IMR-90 (cell line): ENCODE measurements around the gene PEX10. TPM values are rescaled to one million over a fixed set of nuclear protein-coding genes. Genes with fewer than 3 reads are reported as not detected.

Experiments
- ATAC-seq: fragments of 200-7000 bp; cut with Tn5 transposase; 2 replicates; pipeline ENCODE4 v1.9.1; 2020; ENCODE audit warnings: low read depth, mild to moderate bottlenecking, moderate library complexity
- Bru-seq: library from RNA; stranded (reverse); fragments of 400-500 nt; gene quantifications from one replicate; lab custom pipeline; 2021; lab: Mats Ljungman, UMichigan
- BruChase-seq, 2 experiments: library from RNA; stranded (reverse); fragments of 400-500 nt; gene quantifications; one replicate each; lab custom pipeline; 2021; lab: Mats Ljungman, UMichigan
- BruUV-seq: library from RNA; stranded (reverse); fragments of 400-500 nt; replicated peaks from 2 replicates; lab custom pipeline; 2021; lab: Mats Ljungman, UMichigan
- CTCF ChIA-PET: fragments of 300-600 bp; formaldehyde crosslinking; extraction: SDS; loops from one replicate; lab custom pipeline; 2021; ENCODE audit warnings: antibody characterized with exemption; lab: Yijun Ruan, JAX
- POLR2A ChIA-PET: fragments of 300-600 bp; sonication (Branson Sonifier 250); formaldehyde crosslinking; loops from one replicate; lab custom pipeline; 2022; ENCODE audit warnings: antibody characterized with exemption; ENCODE audit not compliant: unreplicated experiment; lab: Charles Lee
- DNase-seq: peaks from one replicate; pipeline ENCODE4 v3.0.0; 2013
- H2AFZ ChIP-seq: replicated peaks from 2 replicates; pipeline ENCODE3; 2013; ENCODE audit warnings: low read length, mild to moderate bottlenecking; ENCODE audit not compliant: poor library complexity
- H2AK5ac ChIP-seq: 2 replicates; pipeline ENCODE4 v1.6.1; 2013; ENCODE audit warnings: low read depth, low read length, inconsistent platforms
- H2AK9ac ChIP-seq: replicated peaks from 2 replicates; pipeline ENCODE3; 2013; ENCODE audit warnings: mild to moderate bottlenecking, low read depth, low read length, moderate library complexity; ENCODE audit not compliant: poor library complexity
- H2BK120ac ChIP-seq: 2 replicates; pipeline ENCODE4 v1.6.1; 2013; ENCODE audit warnings: low read depth, low read length, inconsistent platforms
- H2BK15ac ChIP-seq: 3 replicates; pipeline ENCODE4 v1.6.1; 2013; ENCODE audit warnings: low read depth, low read length, inconsistent platforms
- H2BK20ac ChIP-seq: 2 replicates; pipeline ENCODE4 v1.6.1; 2013; ENCODE audit warnings: low read depth, mild to moderate bottlenecking, inconsistent platforms, low read length, moderate library complexity
- H2BK5ac ChIP-seq: 2 replicates; pipeline ENCODE4 v1.6.1; 2013; ENCODE audit warnings: mild to moderate bottlenecking, low read depth, low read length, inconsistent platforms; ENCODE audit not compliant: poor library complexity, severe bottlenecking
- H3K14ac ChIP-seq: replicated peaks from 2 replicates; pipeline ENCODE4 v1.6.1; 2013; ENCODE audit warnings: low read depth, low read length, inconsistent platforms
- H3K18ac ChIP-seq: 2 replicates; pipeline ENCODE4 v1.6.1; 2013; ENCODE audit warnings: low read depth, low read length, control low read depth
- H3K23ac ChIP-seq: 2 replicates; pipeline ENCODE4 v1.6.1; 2013; ENCODE audit warnings: low read depth, low read length, inconsistent platforms
- H3K27ac ChIP-seq: 2 replicates; pipeline ENCODE4 v1.5.1; 2013; ENCODE audit warnings: mild to moderate bottlenecking, control low read depth, low read length; ENCODE audit not compliant: insufficient read depth
- H3K27me3 ChIP-seq: 2 replicates; pipeline ENCODE4 v1.6.1; 2013; ENCODE audit warnings: low read length; ENCODE audit not compliant: control insufficient read depth, insufficient read depth
- H3K36me3 ChIP-seq: 2 replicates; pipeline ENCODE4 v1.6.1; 2013; ENCODE audit warnings: low read length, mixed read lengths; ENCODE audit not compliant: control insufficient read depth, insufficient read depth
- H3K4ac ChIP-seq: 2 replicates; pipeline ENCODE4 v1.6.1; 2013; ENCODE audit warnings: low read depth, low read length, inconsistent platforms
- H3K4me1 ChIP-seq: 2 replicates; pipeline ENCODE4 v1.6.1; 2013; ENCODE audit warnings: low read length, mixed read lengths; ENCODE audit not compliant: control insufficient read depth, insufficient read depth
- H3K4me2 ChIP-seq: 2 replicates; pipeline ENCODE4 v1.6.1; 2013; ENCODE audit warnings: low read depth, mild to moderate bottlenecking, control low read depth, low read length, moderate library complexity
- H3K4me3 ChIP-seq: 2 replicates; pipeline ENCODE4 v1.5.1; 2013; ENCODE audit warnings: low read depth, mild to moderate bottlenecking, control low read depth, low read length, moderate library complexity; ENCODE audit not compliant: insufficient read depth
- H3K56ac ChIP-seq: 2 replicates; pipeline ENCODE4 v1.6.1; 2013; ENCODE audit warnings: low read length, inconsistent platforms; ENCODE audit not compliant: insufficient read depth; ENCODE audit errors: extremely low read depth
- H3K79me1 ChIP-seq, 2 experiments: 2 replicates each; pipeline ENCODE4 v1.6.1; 2013; ENCODE audit warnings: low read length in 2 of 2, inconsistent platforms in 1 of 2, low read depth in 1 of 2
- H3K9ac ChIP-seq: 2 replicates; pipeline ENCODE4 v1.6.1; 2013; ENCODE audit warnings: low read depth, low read length, control low read depth
- H3K9me1 ChIP-seq: 2 replicates; pipeline ENCODE4 v1.6.1; 2013; ENCODE audit warnings: low read length, inconsistent platforms; ENCODE audit not compliant: insufficient read depth
- H3K9me3 ChIP-seq: 2 replicates; pipeline ENCODE4 v1.6.1; 2013; ENCODE audit warnings: low read length; ENCODE audit not compliant: control insufficient read depth, insufficient read depth
- H4K20me1 ChIP-seq: 2 replicates; pipeline ENCODE4 v1.6.1; 2013; ENCODE audit warnings: low read length, inconsistent platforms; ENCODE audit not compliant: insufficient read depth
- H4K5ac ChIP-seq: 2 replicates; pipeline ENCODE4 v1.6.1; 2013; ENCODE audit warnings: mild to moderate bottlenecking, low read depth, low read length, control low read depth
- H4K8ac ChIP-seq, 2 experiments: 2 replicates each; pipeline ENCODE4 v1.6.1; 2013; ENCODE audit warnings: low read depth in 2 of 2, low read length in 2 of 2, control low read depth in 1 of 2, inconsistent platforms in 1 of 2
- H4K91ac ChIP-seq: 2 replicates; pipeline ENCODE4 v1.6.1; 2013; ENCODE audit warnings: low read depth, low read length, inconsistent platforms; ENCODE audit not compliant: insufficient read depth
- FOS ChIP-seq: fragments of 150-350 bp; IDR thresholded peaks from 2 replicates; pipeline ENCODE4 v1.6.1; 2016; ENCODE audit warnings: low read depth, low read length
- MAZ ChIP-seq: IDR thresholded peaks from 2 replicates; pipeline ENCODE4 v1.6.1; 2012; ENCODE audit warnings: low read depth, mild to moderate bottlenecking, low read length, improper control_type of control experiment, moderate library complexity, borderline replicate concordance
- MXI1 ChIP-seq: IDR thresholded peaks from 2 replicates; pipeline ENCODE4 v1.6.1; 2012; ENCODE audit warnings: low read depth, mild to moderate bottlenecking, low read length, moderate library complexity, borderline replicate concordance
- POLR2A ChIP-seq: IDR thresholded peaks from 2 replicates; pipeline ENCODE4 v1.6.1; 2012; ENCODE audit warnings: mild to moderate bottlenecking, low read depth, low read length
- WGBS, 2 experiments: methylation state at CpG; one replicate each; pipeline versions ENCODE4 v1.1.5 to v1.1.7; 2013; ENCODE audit warnings: missing lambda C conversion rate in 2 of 2; ENCODE audit not compliant: insufficient read length in 1 of 2; ENCODE audit errors: extremely low coverage in 2 of 2; 5-methylcytosine and 5-hydroxymethylcytosine counted together
- dilution Hi-C: fragments of 300-500 bp; cut with HindIII; formaldehyde crosslinking; loops from one replicate; pipeline ENCODE4 v1.14.3; 2018; ENCODE audit warnings: low sequenced_read_pairs; ENCODE audit not compliant: unreplicated experiment
- in situ Hi-C: fragments of 300-500 bp; cut with MboI; formaldehyde crosslinking; loops from 3 replicates; pipeline ENCODE4 v1.14.3; 2019; ENCODE audit warnings: low sequenced_read_pairs, inconsistent platforms, mixed read lengths
- intact Hi-C: fragments of 100-400 bp; cut with micrococcal nuclease; formaldehyde crosslinking; loops from 2 replicates; pipeline ENCODE4 v1.10.0; 2022
- long read RNA-seq: library from polyadenylated mRNA; unstranded; transcript quantifications from one replicate; pipeline ENCODE4 v2.0.0, GENCODE V29; 2021; ENCODE audit not compliant: unreplicated experiment
- polyA plus RNA-seq, 3 experiments: library from polyadenylated mRNA; depleted of rRNA; stranded (reverse); fragments of >200 nt; gene quantifications; 2 replicates each; pipeline ENCODE4 v1.2.3, GENCODE V29; 2012; ENCODE audit warnings: low replicate concordance in 1 of 3
- total RNA-seq: library from RNA; depleted of rRNA; stranded (reverse); fragments of >200 nt; gene quantifications from 2 replicates; pipeline ENCODE4 v1.2.3, GENCODE V29; 2012; rRNA removed

PEX10 gene
- total RNA-seq (18.9 and 19.7 TPM in 2 replicates), polyA plus RNA-seq (2012; rRNA removed) (16.9 and 19.4 TPM in 2 replicates), Bru-seq, nascent RNA (percentile 51 among the genes with signal in this experiment), BruChase-seq, experiment 1, labeled RNA remaining after a 6-hour chase (percentile 52 among the genes with signal in this experiment), BruChase-seq, experiment 2, labeled RNA remaining after a 2-hour chase (percentile 46 among the genes with signal in this experiment)
- 16.4 and 25.8 TPM in 2 replicates for polyA plus RNA-seq (2012; cell fraction: cytosol; rRNA removed)
- polyA plus RNA-seq (2012; cell fraction: nucleus; rRNA removed; ENCODE audit: low replicate concordance) = 21.3 and 37.5 TPM in 2 replicates
- long read RNA-seq, transcript PEX10-202 (6 exons, 1,997 nt) = major isoform, 37 of 53 reads
- long read RNA-seq, partial matches to known transcripts = 4 of 53 reads
- long read RNA-seq, other reads (novel, unspliced or antisense) = 12 of 53 reads

- in situ Hi-C loops = loop anchor here (5.0 to 25.0 kb wide), 3 partner anchors 130 to 1010 kb away; no protein-coding TSS in a partner anchor
- peak; percentile 97 for ATAC-seq
- Histone ChIP-seq H3K9ac (peak within 1 kb of the TSS; percentile 85), H2AK5ac (peak within 1 kb of the TSS; percentile 87), H2AK9ac (peak within 1 kb of the TSS; percentile 99), H4K8ac (peak within 1 kb of the TSS; percentile 87 to 88), H3K56ac (peak within 1 kb of the TSS; percentile 49), H3K23ac (peak within 1 kb of the TSS; percentile 91), H4K91ac (peak within 1 kb of the TSS; percentile 96), H3K4me3 (peak within 1 kb of the TSS; percentile 95), H4K5ac (peak within 1 kb of the TSS; percentile 75), H3K14ac (peak within 1 kb of the TSS; percentile 89), H3K18ac (no peak within 1 kb of the TSS), H3K9me3 (no peaks in the 10 kb centered on the region), H3K79me1 (peaks cover 11 to 31% of the 10 kb centered on the region in 2 experiments), H2BK20ac (no peak within 1 kb of the TSS), H2AFZ (peak within 1 kb of the TSS; percentile 100), H3K36me3 (peaks cover 12% of the 10 kb centered on the region), H3K9me1 (no peaks in the 10 kb centered on the region), H3K27me3 (no peaks in the 10 kb centered on the region), H2BK120ac (peak within 1 kb of the TSS; percentile 72; the same call in 1 of the 2 replicates), H3K4me2 (peak within 1 kb of the TSS; percentile 86), H2BK5ac (peak within 1 kb of the TSS; percentile 92), H2BK15ac (no peak within 1 kb of the TSS; the same call in 2 of the 3 replicates), H3K27ac (peak within 1 kb of the TSS; percentile 84), H3K4me1 (peaks cover 12% of the 10 kb centered on the region), H3K4ac (peak within 1 kb of the TSS; percentile 97), H4K20me1 (no peaks in the 10 kb centered on the region)
- dilution Hi-C loops = no loop called here
- POLR2A ChIA-PET = no interaction called here
- no TSS peak for BruUV-seq
- peak; percentile 91 for DNase-seq
- WGBS, 2 experiments = 0% methylated on average over 36 of the region's 55 CpGs; no CpG with 5 or more reads in 1 of the 2 experiments
- intact Hi-C loops = loop anchor here (5.0 to 10.0 kb wide), 3 partner anchors 115 to 902 kb away; partner anchors contain the start of gene PANK4
- peak; percentile 92; the same call in 1 of the 2 replicates for TF ChIP-seq MAZ
- TF ChIP-seq MXI1 = peak; percentile 99
- no peak for TF ChIP-seq FOS
- TF ChIP-seq POLR2A = peak; percentile 69
- CTCF ChIA-PET = no interaction called here
These were observed at the start of gene PEX10 for GRCh38 chr1:2412395-2412772. PEX10 (minus strand) TSS chr1:2412564; CDS start chr1:2412502, 62 bp downstream.
